GM18867 (cell line): ENCODE results near the gene TNFAIP8L3.

Experiments used
- ATAC-seq: cut with Tn5 transposase; IDR thresholded peaks from one replicate; pipeline ENCODE4 v1.9.1; 2021; ENCODE audit warnings: mild to moderate bottlenecking, moderate library complexity; ENCODE audit not compliant: unreplicated experiment

Gene TNFAIP8L3

DNA sequence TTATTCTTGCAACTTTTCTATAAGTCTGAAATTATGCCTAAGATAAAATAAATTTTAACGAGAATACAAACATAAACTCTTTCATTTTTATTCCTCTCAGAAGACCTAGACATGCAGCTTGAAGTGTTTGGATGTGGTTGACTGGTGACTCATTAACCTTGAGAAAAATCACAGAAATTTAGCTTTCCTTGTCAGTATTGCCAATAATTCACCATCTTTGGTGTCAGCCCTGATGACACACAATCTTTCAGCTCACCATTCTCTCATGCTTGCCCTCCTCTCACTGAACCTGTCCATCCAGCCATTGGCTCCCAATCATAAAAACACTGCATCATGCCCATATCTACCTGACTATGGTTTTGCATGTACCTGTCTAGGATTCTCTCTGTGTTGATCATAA is 22.6 kb upstream of the TNFAIP8L3 start:
- no peak for ATAC-seq

DNA sequence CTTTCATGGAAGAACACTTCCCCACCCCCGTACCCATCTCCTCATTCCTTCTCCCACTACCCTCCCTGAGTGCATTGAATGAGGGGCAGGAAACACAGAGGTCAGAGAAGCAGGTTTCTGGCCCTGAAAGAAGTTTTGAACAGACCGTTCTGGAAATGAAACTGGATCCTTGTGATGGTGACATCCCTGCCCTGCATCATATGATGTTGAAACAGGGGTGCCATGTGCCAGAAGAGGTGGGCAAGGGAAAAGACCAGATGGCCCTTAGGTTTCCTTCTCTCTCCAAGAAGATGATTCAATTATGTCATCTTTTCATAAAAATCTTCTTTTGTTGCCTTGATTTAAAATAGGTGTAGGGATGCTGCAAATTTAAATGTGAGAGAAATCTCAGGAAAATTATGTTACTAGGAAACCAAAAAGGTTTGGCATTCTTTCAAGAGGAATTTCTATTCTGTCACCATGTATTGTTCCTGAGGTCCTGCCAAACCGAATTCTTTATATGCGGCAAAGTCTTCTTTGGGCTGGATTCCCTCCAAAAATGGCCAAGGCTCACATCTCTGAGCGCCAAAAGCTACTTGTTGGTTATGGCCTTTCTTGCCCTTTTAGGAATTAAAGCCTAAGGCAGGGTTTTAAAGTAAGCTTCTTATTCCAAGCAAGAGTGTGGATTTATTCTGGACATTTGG is 19.9 kb upstream of the TNFAIP8L3 start:
- ATAC-seq = no peak

DNA sequence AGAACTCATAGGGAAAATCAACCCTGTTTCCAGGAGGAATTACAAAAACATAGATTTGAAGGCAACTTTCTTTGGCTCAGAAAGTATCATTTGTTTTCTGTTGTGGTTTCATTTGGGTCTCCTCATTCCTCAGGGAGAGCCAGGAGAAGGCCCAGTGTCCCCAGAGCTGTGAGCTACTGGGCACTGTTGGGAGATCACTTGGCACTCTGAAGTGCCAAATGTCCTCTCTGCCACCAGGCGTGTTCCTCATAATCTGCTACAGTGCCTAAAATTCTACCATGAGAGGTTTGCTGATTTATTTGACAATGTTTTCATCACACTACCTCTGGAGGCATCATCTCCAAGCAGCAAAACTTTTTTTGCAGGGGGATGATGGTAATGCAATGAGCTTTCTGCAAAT is 17.4 kb upstream of the TNFAIP8L3 start:
- no peak for ATAC-seq

DNA sequence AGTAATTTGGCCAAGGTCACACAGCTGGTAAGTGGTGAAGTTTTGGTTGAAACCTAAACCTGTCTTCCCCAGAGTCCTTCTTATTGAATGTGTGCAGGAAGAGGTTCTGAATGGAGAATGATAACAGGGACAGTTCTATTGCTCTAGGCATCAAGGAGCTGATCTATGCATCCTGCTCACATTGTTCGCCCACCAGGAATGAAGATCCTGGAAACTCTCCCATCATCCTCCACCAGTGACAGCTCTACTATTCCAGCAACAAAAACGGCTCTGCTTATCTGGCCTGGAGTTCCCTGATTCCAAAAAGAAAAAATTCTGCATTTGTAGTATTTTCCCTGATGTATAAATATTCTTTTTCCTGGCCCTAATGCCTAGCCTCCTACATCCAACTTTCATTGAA is 16.4 kb upstream of the TNFAIP8L3 start:
- ATAC-seq = no peak

DNA sequence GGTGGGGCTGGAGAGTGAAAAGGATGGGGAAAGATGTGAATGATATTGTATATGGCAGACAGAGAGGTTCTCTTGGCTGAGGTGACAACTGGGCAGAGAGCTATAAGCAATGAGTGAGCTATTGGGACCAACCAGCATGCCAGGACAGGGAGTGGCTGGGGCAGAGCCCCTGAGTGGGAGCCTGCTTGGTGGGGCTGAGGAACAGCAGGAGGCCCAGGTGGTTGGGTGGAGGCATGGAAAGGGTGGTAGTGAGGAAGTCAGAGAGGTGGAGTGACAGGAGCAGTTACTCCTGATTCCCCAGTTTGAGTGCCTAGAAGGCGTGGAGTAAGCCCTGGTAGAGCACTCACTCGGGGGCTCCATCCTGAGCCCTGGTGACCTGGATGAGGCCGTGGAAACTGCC is 15.5 kb upstream of the TNFAIP8L3 start:
- no peak for ATAC-seq

DNA sequence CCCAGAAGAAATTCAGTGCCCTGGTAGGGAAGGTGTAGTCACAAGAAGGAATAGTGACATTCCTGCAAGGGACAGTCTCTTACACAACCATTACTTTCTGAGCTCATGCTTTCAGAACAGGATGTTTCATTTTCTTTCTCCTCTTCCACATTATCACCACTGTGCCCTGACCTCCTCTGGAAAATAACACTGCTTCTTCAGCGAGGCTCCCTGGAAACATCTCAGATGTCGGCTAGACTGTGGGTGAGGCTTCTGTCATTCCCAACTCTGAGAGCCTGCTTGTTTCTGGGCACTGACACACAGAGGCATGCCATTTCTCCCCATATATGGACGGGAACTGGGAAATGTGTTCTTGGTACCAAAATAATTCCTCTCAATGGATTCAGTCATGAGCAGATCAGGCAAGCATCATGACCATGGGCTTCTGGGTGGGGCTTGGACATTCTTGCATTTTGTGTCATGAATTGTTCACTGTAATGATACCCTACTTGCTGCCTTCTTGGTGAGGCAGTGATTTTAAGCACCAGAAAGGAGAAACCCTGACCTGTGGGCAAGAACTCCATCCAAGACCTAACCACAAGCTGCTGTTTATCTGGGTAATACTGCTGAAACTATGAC is 14.3 kb upstream of the TNFAIP8L3 start:
- ATAC-seq = no peak

DNA sequence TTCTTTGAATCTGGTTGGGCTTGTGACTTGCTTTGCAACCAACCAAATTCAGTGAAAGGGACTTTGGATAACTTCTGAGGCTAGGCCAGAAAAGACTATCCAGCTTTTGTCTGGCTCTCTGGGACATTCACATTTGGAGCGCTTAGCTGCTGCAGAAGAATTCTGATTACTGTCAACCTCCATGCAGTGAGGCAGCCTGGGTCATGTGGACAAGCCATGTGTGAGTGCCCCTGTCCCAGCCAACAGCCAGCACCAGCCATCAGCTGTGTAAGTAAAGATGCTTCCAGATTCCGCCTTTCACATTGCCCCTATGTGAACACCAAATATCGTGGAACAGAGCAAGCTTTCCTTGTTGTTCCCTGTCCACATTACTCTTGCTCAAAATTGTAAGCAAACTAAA is 12.9 kb upstream of the TNFAIP8L3 start:
- ATAC-seq = no peak

DNA sequence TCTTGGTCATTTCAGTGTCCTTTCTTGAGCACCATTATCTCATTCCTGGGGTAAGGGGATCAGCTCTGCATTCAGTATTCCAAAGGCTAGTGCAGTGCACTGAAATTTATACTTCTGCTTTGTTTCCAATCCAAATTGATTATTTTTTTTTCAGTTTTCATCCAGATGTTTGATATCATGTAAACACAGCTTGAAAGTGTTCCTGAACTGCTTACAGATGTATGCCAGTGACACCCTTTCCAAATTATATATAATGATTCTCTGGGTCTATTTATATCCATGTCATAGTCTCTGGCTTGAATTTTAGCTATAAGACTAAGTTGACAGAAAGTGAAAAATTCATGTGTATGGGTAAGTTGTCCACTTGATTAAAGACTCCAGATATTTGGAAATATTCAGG is 11.8 kb upstream of the TNFAIP8L3 start:
- ATAC-seq = no peak

DNA sequence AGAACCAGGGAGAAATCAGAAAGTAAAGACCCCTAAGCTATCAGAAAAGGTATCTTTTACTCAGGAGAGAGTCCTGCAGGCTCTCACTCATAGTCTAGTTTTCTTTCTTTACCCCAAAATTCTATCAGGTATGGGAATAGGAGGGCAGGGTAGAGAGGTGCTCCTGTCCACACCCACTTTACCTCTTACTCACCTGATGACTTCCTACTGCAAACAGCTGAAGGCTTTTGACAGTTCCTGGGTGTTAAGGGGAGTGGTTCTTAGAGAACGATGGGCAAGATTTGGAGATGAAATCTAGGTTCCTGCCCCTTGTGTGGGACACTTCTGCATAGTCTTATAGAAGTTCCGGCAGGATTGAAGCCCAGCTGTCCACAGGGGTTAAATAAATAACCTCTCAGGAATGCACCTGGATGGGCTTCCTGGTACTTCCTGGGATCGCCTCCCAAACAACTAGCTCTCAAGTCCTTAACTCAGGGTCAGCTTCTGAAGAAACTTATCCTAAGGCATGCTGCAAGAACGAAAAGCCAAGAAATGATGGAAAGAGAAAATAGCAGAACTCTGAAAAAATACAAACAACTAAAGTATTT is 10.8 kb upstream of the TNFAIP8L3 start:
- no peak for ATAC-seq

DNA sequence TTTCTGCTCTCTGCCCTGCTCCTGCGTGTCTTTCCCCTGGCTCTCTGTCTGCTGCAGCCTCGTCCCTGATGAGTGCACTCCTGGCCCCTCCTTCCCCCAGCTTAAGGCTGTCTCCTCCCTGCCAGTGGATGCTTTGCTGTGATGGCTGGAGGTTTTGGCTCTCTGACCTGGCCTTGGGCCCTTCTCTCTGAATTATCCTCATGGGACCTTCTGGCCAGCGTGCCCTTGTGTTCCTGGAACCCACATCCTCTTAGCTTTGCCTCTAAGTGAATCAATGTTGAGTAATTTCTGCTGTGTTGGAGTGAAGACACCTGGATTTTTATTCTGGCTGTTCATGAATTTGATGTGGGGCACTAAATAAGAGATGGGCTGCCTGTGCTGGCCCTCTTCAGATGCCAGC is 9.8 kb upstream of the TNFAIP8L3 start:
- ATAC-seq = no peak

DNA sequence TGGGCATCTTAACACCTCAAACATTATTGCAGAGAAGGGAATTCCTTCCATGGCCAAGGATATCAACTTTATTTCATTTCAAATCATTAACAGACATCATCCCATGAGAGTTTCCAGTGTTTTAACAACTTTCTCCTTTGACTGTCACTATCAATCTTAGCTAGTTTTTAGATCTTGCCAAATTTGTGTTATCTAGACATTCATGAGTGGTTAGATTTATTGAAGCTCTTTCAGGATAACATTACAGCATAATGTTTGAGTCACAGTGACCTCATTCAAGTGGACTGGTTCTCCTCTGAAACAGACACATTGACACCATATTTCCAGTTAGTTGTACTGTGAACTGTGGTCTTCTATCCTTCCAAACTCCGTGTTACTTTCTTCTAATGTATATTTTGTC is 8.6 kb upstream of the TNFAIP8L3 start:
- ATAC-seq = no peak

DNA sequence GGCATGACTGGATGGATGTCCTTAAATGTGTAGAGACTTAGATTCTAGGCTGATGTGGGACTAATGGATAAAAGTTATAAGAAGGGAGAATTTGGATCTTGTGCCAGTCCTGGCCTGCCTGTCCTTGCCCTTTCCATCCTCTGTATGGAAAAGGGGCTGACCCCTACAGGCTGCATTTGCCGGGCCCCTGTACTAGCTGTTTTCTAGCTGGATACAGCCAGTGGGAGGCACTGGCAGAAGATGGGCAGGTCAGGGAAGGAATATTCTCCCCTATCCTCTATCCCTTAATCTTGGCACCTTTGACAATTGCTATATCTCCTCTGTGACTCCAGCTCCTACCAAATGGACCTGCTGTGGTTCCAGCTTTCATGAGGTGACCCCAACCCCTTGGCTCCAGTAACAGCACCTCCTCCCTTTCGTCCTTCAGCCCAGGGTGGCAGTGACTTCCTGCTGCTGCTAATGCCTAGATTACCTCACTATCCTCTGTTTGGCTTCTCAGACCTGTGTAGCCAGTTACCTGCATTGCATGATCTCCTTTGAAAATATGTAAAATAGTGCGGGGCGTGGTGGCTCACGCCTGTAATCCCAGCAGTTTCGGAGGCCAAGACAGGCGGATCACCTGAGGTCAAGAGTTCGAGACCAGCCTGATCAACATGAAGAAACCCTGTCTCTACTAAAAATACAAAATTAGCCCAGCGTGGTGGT is 6.2 kb upstream of the TNFAIP8L3 start:
- ATAC-seq = no peak

DNA sequence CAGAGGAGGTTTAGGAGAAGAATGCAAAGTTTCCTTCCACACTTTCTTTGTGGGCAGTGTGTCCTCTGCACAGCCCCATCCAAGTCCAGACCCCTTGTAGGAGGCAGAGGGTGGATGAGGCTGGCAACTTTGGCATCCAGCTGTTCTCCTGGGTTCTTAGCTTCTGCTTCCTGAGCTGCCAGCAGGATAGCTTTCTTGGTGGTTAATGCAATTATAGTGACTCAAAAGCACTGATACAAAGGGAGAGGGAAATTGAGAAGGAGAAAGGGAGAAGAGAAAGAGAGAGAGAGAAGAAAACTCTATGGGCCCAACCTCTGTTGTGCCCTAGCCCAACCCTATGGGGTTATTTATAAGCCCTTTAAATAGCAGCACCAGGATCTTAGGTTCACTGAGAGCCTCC is 4.5 kb upstream of the TNFAIP8L3 start:
- ATAC-seq = no peak

DNA sequence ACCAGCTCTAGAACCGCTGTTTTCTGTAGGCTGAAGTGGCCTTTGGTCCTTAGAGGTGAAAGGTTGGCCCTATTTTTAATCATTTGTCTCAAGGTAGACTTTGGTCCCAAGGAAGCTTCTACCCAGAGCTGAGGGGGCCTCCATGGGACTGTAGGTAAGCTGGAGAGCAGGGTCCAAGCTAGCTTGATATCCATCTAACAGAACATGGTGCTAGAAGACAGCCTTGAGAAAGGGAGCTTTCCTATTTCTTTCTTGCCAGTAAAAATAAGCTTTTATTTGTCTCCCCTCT is 3.6 kb upstream of the TNFAIP8L3 start:
- ATAC-seq = no peak

DNA sequence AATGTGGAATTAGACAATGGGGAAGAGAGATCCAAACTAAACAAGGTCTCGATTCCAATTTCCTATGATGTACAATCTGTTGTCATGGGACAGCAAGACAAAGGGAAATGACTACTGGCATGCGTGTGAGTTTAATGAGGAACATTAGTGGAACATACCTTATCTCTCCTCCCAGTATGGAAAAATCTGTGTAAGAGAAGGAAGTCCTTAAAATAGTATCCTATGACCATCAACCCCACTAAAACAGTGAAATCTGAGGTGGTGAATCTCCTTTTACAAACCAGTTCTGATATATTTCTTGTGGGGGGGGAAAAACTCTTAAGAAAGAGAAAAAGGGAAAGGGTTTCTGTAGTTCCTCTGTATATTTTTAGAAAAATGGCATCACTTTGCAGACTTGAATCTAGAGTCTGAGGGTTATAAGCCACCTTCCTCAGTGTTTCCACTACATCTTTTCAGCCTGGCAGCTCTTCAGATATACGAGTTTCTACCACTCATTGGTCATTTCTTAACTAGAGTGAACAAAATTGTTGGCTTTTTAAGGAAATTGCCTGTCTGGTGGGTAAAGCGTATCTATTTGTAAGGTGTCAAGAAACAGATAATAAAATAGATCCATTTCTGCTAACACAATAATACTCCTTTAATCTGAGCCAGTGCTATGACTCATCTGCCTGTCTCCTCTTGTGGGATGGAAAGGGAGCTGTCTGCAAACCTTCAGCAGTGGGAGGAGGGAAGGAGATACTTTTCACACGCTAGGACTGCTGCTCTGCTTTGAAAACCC is 3.0 kb upstream of the TNFAIP8L3 start:
- ATAC-seq = no peak

DNA sequence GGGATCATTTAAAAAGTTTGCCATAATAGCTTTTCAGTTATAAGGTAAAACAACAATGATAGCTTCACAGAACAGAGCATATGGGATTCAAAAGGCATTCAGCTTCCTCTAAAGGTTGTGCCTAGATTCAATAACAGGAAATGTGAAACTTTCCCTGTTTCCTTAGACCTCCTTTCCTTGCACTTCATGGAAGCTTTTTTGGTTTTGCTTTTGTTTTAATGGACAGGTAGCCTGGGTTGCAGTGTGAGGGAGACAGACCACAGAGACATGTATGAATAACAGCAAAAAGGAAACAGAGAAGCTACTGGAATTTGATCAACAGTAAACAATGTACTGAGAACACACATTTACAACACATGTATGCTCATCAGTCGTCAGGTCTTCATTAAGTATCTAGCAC is 2.3 kb upstream of the TNFAIP8L3 start:
- no peak for ATAC-seq

DNA sequence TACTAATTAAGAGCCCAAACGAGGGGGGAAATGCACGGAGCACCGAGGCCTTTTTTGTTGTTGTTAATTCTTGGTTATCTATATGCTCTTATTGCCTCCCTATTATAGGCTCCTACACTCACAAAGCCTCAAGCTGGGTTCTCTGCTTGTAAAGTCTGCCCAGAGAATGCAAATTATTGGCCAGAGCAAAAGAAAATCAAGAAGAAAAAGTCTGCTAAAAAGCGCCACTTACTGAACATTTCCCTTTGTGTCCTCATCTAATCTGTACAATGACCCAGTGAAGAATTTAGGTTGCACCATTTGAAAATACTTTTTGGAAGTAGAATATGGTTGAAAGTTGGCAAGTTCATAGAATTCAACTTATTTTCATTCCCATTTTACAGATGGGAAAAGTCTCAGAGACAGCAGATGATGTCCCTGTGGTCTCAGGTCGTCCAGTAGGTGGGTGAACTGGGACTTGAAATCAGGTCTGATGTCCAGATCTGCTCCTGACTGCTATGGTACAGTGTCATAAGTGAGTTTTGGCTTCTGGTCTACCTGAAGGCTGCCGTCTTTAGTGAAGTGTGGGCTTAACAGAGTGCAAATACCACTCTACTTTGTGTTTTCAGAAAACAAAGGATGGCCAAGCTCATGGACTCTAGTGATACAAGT is 1.1 kb upstream of the TNFAIP8L3 start:
- ATAC-seq = no peak

DNA sequence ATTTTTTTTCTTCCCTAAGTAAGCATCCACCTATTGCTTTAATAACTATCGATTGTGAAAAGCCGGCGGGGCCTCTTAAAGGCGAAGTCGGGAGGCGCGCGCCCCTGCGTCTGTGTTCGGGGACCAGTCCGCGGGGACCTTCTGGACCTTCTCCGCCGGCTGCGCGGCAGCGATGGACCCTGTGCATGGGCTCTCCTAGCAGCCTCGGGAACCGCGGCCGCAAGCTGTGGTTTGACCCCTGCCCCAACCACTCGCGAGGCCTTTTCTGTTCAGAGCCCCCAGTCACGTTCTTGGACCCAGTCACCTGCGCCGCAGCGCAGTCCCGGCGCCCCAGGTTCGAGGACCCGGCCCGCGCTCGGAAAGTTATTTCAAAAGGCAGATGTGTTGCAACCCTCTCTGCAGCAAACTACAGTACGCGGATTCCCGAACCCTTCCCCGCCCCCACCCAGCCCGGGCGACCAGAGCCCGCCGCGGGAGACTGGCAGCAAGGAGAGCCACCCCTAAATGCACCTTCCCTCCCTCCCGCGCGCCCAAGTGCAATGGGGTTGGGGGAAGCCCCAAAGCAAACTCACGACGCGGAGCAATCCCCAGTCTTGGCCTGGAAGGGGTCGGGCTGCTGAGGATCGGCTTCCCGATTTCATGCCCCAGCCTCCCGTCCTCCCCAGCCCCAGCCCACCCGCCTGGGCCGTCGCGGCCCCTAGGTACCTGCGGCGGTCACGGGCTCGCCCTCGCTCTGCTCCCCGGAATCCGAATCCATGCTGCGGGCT is 684 bp downstream of the TNFAIP8L3 start:
- ATAC-seq = no peak

DNA sequence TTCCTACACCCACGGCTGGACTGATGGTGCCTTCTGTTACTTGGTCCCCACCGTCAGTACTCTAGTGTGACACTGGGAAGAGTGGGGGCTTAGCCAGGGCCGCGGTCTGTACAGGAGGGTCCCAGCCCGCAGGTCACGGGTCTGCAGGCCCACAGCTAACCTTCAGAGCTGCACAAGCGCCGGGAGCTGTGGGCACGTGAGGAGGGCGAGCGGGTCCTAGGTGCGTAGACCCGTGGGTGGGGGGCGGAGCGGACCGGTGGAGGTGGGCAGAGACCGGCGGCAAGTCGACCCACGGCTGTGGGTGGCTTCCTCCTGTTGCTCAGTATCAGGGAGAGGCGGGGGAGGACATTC is 1.2 kb downstream of the TNFAIP8L3 start:
- no peak for ATAC-seq

DNA sequence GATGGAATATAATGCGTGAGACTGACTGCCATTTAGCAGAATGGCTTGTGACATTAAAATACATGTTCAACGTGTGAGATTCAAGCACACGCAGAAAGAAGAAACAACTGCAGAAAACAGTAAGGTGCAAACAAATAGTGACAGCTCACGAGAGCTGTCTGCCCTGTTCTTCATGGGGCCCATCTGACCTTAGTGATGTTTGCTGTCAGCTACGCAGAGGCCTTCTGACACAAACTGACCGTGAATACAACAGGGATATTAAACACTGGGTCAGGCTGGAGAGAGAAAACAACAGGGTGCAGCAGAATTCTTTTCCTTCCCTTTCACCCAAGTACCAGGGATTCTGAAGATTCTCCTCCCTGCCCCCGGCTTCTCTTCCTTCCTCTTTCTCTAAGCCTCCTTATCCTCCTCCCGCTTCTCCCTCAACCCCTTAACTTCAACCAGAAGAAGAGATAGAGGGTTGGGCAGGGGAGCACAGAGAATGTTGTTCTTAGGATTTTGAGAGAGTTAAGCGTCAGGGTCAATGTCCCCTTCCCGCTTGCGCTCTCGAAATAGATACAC is 2.1 kb downstream of the TNFAIP8L3 start:
- no peak for ATAC-seq
